Measurements from ENCODE around the gene RILPL1. TPM values are rescaled to one million over a fixed set of nuclear protein-coding genes. Genes with fewer than 3 reads are reported as not detected.
"Not testable (repeated sequence)": the region's sequence is repeated elsewhere in the genome, so short reads cannot be mapped to it uniquely, and the experiment has no call there.

The RILPL1 gene
- total and polyA plus RNA-seq, 3 experiments from 2014 or later = 0.55 to 4.6 (median 2.7) TPM

GRCh38 chr12:123489580-123489979 lies 43.9 kb downstream of the RILPL1 start:
- H3K9me3 ChIP-seq (ENCODE audit: low read length) = no peaks in the 10 kb centered on the region
- no peak overlapping the region for H3K4me3 Mint-ChIP-seq
- no peaks in the 10 kb centered on the region for H3K36me3 ChIP-seq (ENCODE audit: insufficient read depth, low read length)
- H3K4me1 ChIP-seq (ENCODE audit: insufficient read depth, low read length) = peaks cover 7% of the 10 kb centered on the region
- CTCF ChIA-PET = no interaction called here
- H3K27me3 Mint-ChIP-seq = no peaks in the 10 kb centered on the region
- no peak for DNase-seq
- POLR2A ChIA-PET = no interaction called here
- H3K27me3 ChIP-seq (ENCODE audit: insufficient read depth, low read length, poor library complexity, severe bottlenecking) = no peaks in the 10 kb centered on the region
- no peak overlapping the region for H3K4me3 ChIP-seq (ENCODE audit: low read length)
- H3K27ac Mint-ChIP-seq = peak overlapping the region in 1 of 8 donors; percentile 65
- H3K36me3 Mint-ChIP-seq = peaks cover 0 to 5% (median 3%) of the 10 kb centered on the region in 3 donors
- peaks cover 5 to 11% (median 5%) of the 10 kb centered on the region in 3 donors for H3K4me1 Mint-ChIP-seq
- H3K9me3 Mint-ChIP-seq = no peaks in the 10 kb centered on the region
- H3K27ac ChIP-seq (ENCODE audit: low read depth, low read length) = no peak overlapping the region

- DNase-seq = no peak
- ChIA-PET POLR2A (no interaction called here), CTCF (no interaction called here)
- no peak overlapping the region for H3K4me3 ChIP-seq (ENCODE audit: low read length)
- H3K27ac Mint-ChIP-seq = no peak overlapping the region
- no peaks in the 10 kb centered on the region for H3K27me3 ChIP-seq (ENCODE audit: insufficient read depth, low read length, poor library complexity, severe bottlenecking)
- H3K36me3 Mint-ChIP-seq = peaks cover 0 to 5% (median 3%) of the 10 kb centered on the region in 3 donors
- no peak overlapping the region for H3K27ac ChIP-seq (ENCODE audit: low read depth, low read length)
- no peaks in the 10 kb centered on the region for H3K9me3 Mint-ChIP-seq
- peaks cover 16% of the 10 kb centered on the region for H3K4me1 ChIP-seq (ENCODE audit: insufficient read depth, low read length)
- H3K4me1 Mint-ChIP-seq = peaks cover 14 to 19% (median 14%) of the 10 kb centered on the region in 3 donors
- H3K27me3 Mint-ChIP-seq = no peaks in the 10 kb centered on the region
- no peaks in the 10 kb centered on the region for H3K36me3 ChIP-seq (ENCODE audit: insufficient read depth, low read length)
- H3K4me3 Mint-ChIP-seq = no peak overlapping the region
- H3K9me3 ChIP-seq (ENCODE audit: low read length) = no peaks in the 10 kb centered on the region
Measured at GRCh38 chr12:123488539-123489230, 44.8 kb downstream of the RILPL1 start.

GRCh38 chr12:123487428-123487827 lies 46.1 kb downstream of the RILPL1 start:
- Histone ChIP-seq H3K4me3 (ENCODE audit: low read length) (no peak overlapping the region), H3K9me3 (ENCODE audit: low read length) (no peaks in the 10 kb centered on the region), H3K27me3 (ENCODE audit: insufficient read depth, low read length, poor library complexity, severe bottlenecking) (no peaks in the 10 kb centered on the region), H3K36me3 (ENCODE audit: insufficient read depth, low read length) (no peaks in the 10 kb centered on the region), H3K4me1 (ENCODE audit: insufficient read depth, low read length) (peaks cover 19% of the 10 kb centered on the region), H3K27ac (ENCODE audit: low read depth, low read length) (no peak overlapping the region)
- Mint-ChIP-seq H3K4me3 (no peak overlapping the region), H3K27ac (peak overlapping the region in 1 of 8 donors; percentile 38), H3K9me3 (no peaks in the 10 kb centered on the region), H3K4me1 (peaks cover 21 to 22% (median 21%) of the 10 kb centered on the region in 3 donors), H3K27me3 (no peaks in the 10 kb centered on the region), H3K36me3 (peaks cover 0 to 3% (median 3%) of the 10 kb centered on the region in 3 donors)
- ChIA-PET POLR2A (no interaction called here), CTCF (no interaction called here)
- DNase-seq = no peak

- H3K4me1 ChIP-seq (ENCODE audit: insufficient read depth, low read length) = peaks cover 19% of the 10 kb centered on the region
- Mint-ChIP-seq H3K4me3 (no peak overlapping the region), H3K27ac (peak overlapping the region in 2 of 8 donors; percentile 44 to 64), H3K9me3 (no peaks in the 10 kb centered on the region), H3K27me3 (no peaks in the 10 kb centered on the region), H3K4me1 (peaks cover 21 to 22% (median 21%) of the 10 kb centered on the region in 3 donors), H3K36me3 (peaks cover 0 to 3% (median 0%) of the 10 kb centered on the region in 3 donors)
- no peak for DNase-seq
- no peak overlapping the region for H3K27ac ChIP-seq (ENCODE audit: low read depth, low read length)
- no peaks in the 10 kb centered on the region for H3K9me3 ChIP-seq (ENCODE audit: low read length)
- CTCF ChIA-PET = no interaction called here
- no peaks in the 10 kb centered on the region for H3K36me3 ChIP-seq (ENCODE audit: insufficient read depth, low read length)
- POLR2A ChIA-PET = no interaction called here
- H3K27me3 ChIP-seq (ENCODE audit: insufficient read depth, low read length, poor library complexity, severe bottlenecking) = no peaks in the 10 kb centered on the region
- H3K4me3 ChIP-seq (ENCODE audit: low read length) = no peak overlapping the region
Measured at GRCh38 chr12:123485756-123486155, 47.8 kb downstream of the RILPL1 start.

- POLR2A ChIA-PET = no interaction called here
- H3K4me3 ChIP-seq (ENCODE audit: low read length) = no peak overlapping the region
Measured at GRCh38 chr12:123483602-123484248, 49.8 kb downstream of the RILPL1 start.

GRCh38 chr12:123482876-123483275 lies 50.6 kb downstream of the RILPL1 start:
- CTCF ChIA-PET = interaction anchor here (0.8 kb wide), 1 partner anchor 78 kb away, joined by 4 read pairs; no protein-coding TSS in a partner anchor
- Mint-ChIP-seq H3K27me3 (no peaks in the 10 kb centered on the region), H3K4me3 (no peak overlapping the region), H3K9me3 (no peaks in the 10 kb centered on the region), H3K36me3 (peaks cover 0 to 4% (median 3%) of the 10 kb centered on the region in 3 donors), H3K4me1 (peaks cover 23 to 30% (median 24%) of the 10 kb centered on the region in 3 donors), H3K27ac (peak overlapping the region in 5 of 8 donors; percentile 12 to 39 (median 27))
- Histone ChIP-seq H3K36me3 (ENCODE audit: insufficient read depth, low read length) (no peaks in the 10 kb centered on the region), H3K4me3 (ENCODE audit: low read length) (no peak overlapping the region), H3K4me1 (ENCODE audit: insufficient read depth, low read length) (peaks cover 19% of the 10 kb centered on the region), H3K27ac (ENCODE audit: low read depth, low read length) (no peak overlapping the region), H3K9me3 (ENCODE audit: low read length) (no peaks in the 10 kb centered on the region), H3K27me3 (ENCODE audit: insufficient read depth, low read length, poor library complexity, severe bottlenecking) (no peaks in the 10 kb centered on the region)
- POLR2A ChIA-PET = no interaction called here
- DNase-seq = no peak

More at GRCh38 chr12:123483602-123484248, 49.8 kb downstream of the RILPL1 start:
- no peak for DNase-seq
- H3K27me3 ChIP-seq (ENCODE audit: insufficient read depth, low read length, poor library complexity, severe bottlenecking) = no peaks in the 10 kb centered on the region
- H3K4me3 Mint-ChIP-seq = peak overlapping the region in 4 of 7 donors; percentile 18 to 59 (median 52)
- peak overlapping the region in 7 of 8 donors; percentile 42 to 87 (median 60) for H3K27ac Mint-ChIP-seq
- no peak overlapping the region for H3K27ac ChIP-seq (ENCODE audit: low read depth, low read length)
- H3K27me3 Mint-ChIP-seq = no peaks in the 10 kb centered on the region
- H3K4me1 ChIP-seq (ENCODE audit: insufficient read depth, low read length) = peaks cover 19% of the 10 kb centered on the region
- no peaks in the 10 kb centered on the region for H3K36me3 ChIP-seq (ENCODE audit: insufficient read depth, low read length)
- no peaks in the 10 kb centered on the region for H3K9me3 Mint-ChIP-seq
- H3K4me1 Mint-ChIP-seq = peaks cover 23 to 30% (median 24%) of the 10 kb centered on the region in 3 donors
- peaks cover 0 to 3% (median 2%) of the 10 kb centered on the region in 3 donors for H3K36me3 Mint-ChIP-seq
- no peaks in the 10 kb centered on the region for H3K9me3 ChIP-seq (ENCODE audit: low read length)
- CTCF ChIA-PET = interaction anchor here (0.8 kb wide), 1 partner anchor 79 kb away, joined by 4 read pairs; no protein-coding TSS in a partner anchor

GRCh38 chr12:123481251-123481650 lies 52.3 kb downstream of the RILPL1 start:
- H3K27ac Mint-ChIP-seq; H3K36me3 ChIP-seq (ENCODE audit: insufficient read depth, low read length); POLR2A ChIA-PET; H3K27me3 Mint-ChIP-seq; H3K27me3 ChIP-seq (ENCODE audit: insufficient read depth, low read length, poor library complexity, severe bottlenecking); H3K36me3 Mint-ChIP-seq; H3K9me3 Mint-ChIP-seq; H3K27ac ChIP-seq (ENCODE audit: low read depth, low read length); DNase-seq; H3K4me3 ChIP-seq (ENCODE audit: low read length); CTCF ChIA-PET; H3K4me3 Mint-ChIP-seq; H3K9me3 ChIP-seq (ENCODE audit: low read length): not testable (repeated sequence)
- H3K4me1 ChIP-seq (ENCODE audit: insufficient read depth, low read length) = peaks cover 19% of the 10 kb centered on the region
- H3K4me1 Mint-ChIP-seq = peaks cover 24 to 30% (median 25%) of the 10 kb centered on the region in 3 donors

GRCh38 chr12:123479442-123480180 lies 53.9 kb downstream of the RILPL1 start:
- Histone ChIP-seq H3K27ac (ENCODE audit: low read depth, low read length) (no peak overlapping the region), H3K4me3 (ENCODE audit: low read length) (no peak overlapping the region), H3K27me3 (ENCODE audit: insufficient read depth, low read length, poor library complexity, severe bottlenecking) (no peaks in the 10 kb centered on the region), H3K9me3 (ENCODE audit: low read length) (no peaks in the 10 kb centered on the region), H3K36me3 (ENCODE audit: insufficient read depth, low read length) (no peaks in the 10 kb centered on the region), H3K4me1 (ENCODE audit: insufficient read depth, low read length) (peaks cover 22% of the 10 kb centered on the region)
- Mint-ChIP-seq H3K27ac (peak overlapping the region in 3 of 8 donors; percentile 60 to 79 (median 61)), H3K4me1 (peaks cover 26 to 36% (median 31%) of the 10 kb centered on the region in 3 donors), H3K4me3 (peak overlapping the region in 1 of 7 donors; percentile 31), H3K9me3 (no peaks in the 10 kb centered on the region), H3K36me3 (peaks cover 0 to 10% (median 4%) of the 10 kb centered on the region in 3 donors), H3K27me3 (no peaks in the 10 kb centered on the region)
- no peak for DNase-seq
- ChIA-PET CTCF (no interaction called here), POLR2A (no interaction called here)

Measured in CD8-positive, alpha-beta memory T cell (primary cell).